Neural cell (in vitro differentiated cells): ENCODE measurements around the gene TVP23C.

Experiments used
- CTCF ChIP-seq: fragments of 450-650 bp; IDR thresholded peaks from 2 replicates; pipeline ENCODE4 v1.5.1; 2014; ENCODE audit warnings: antibody characterized with exemption, mild to moderate bottlenecking, moderate library complexity; ENCODE audit not compliant: poor library complexity, severe bottlenecking
- EP300 ChIP-seq: fragments of 450-650 bp; conservative IDR thresholded peaks from 2 replicates; pipeline ENCODE4 v1.6.1; 2014; ENCODE audit warnings: antibody characterized with exemption, mild to moderate bottlenecking, moderate library complexity; ENCODE audit not compliant: poor library complexity, severe bottlenecking
- EZH2 ChIP-seq: fragments of 200-600, 300-800 bp; shearing (Covaris generic), sonication (generic); IDR thresholded peaks from 2 replicates; pipeline ENCODE4 v1.6.1; 2014; ENCODE audit warnings: antibody characterized with exemption, low read length, borderline replicate concordance, mild to moderate bottlenecking; ENCODE audit not compliant: insufficient read depth, poor library complexity, severe bottlenecking
- MXI1 ChIP-seq: fragments of 450-650 bp; conservative IDR thresholded peaks from 2 replicates; pipeline ENCODE4 v1.6.1; 2014; ENCODE audit warnings: antibody characterized with exemption, mild to moderate bottlenecking; ENCODE audit not compliant: poor library complexity, severe bottlenecking
- POLR2AphosphoS5 ChIP-seq: IDR thresholded peaks from 2 replicates; pipeline ENCODE4 v1.6.1; 2012
- REST ChIP-seq: IDR thresholded peaks from 2 replicates; pipeline ENCODE4 v1.6.1; 2012; ENCODE audit warnings: borderline replicate concordance
- TAF1 ChIP-seq: IDR thresholded peaks from 2 replicates; pipeline ENCODE4 v1.6.1; 2012; ENCODE audit warnings: low read depth

- no peak for TF ChIP-seq EZH2
- no peak for TF ChIP-seq CTCF
- no peak for TF ChIP-seq MXI1
- no peak for TF ChIP-seq REST
- no peak for TF ChIP-seq EP300
- TF ChIP-seq TAF1: no peak
- TF ChIP-seq POLR2AphosphoS5: no peak
Observed at GRCh38 chr17:15496735-15497670, 66.3 kb downstream of the TVP23C start.
